ENCODE measurements around the gene LZTS2.
A peak's percentile ranks its signal among the peaks of the same experiment; 100 is the strongest.

Gene LZTS2

GRCh38 chr10:100998991-100999741, 442 bp upstream of the LZTS2 start:
- DNase-seq: peak; percentile 35

- no peak for DNase-seq
Measured at GRCh38 chr10:101000127-101000914, 713 bp downstream of the LZTS2 start.

GRCh38 chr10:101000915-101001658, 1.5 kb downstream of the LZTS2 start:
- no peak for DNase-seq

- DNase-seq: no peak
Measured at GRCh38 chr10:101001659-101002035, 2.0 kb downstream of the LZTS2 start.

GRCh38 chr10:101002456-101002855, 2.8 kb downstream of the LZTS2 start:
- DNase-seq: no peak

- no peak for DNase-seq
Measured at GRCh38 chr10:101003639-101004206, 4.1 kb downstream of the LZTS2 start.

- DNase-seq: no peak
Measured at GRCh38 chr10:101005361-101005760, 5.8 kb downstream of the LZTS2 start.

GRCh38 chr10:101005869-101006567, 6.4 kb downstream of the LZTS2 start:
- DNase-seq: no peak

GRCh38 chr10:101006593-101007098, 7.0 kb downstream of the LZTS2 start:
- DNase-seq: peak; percentile 51

- peak; percentile 51 for DNase-seq
Measured at GRCh38 chr10:101007099-101007711, 7.6 kb downstream of the LZTS2 start.

- no peak for DNase-seq
Measured at GRCh38 chr10:101007915-101008822, 8.6 kb downstream of the LZTS2 start.

GRCh38 chr10:101008823-101009423, 9.3 kb downstream of the LZTS2 start:
- DNase-seq: no peak

- DNase-seq: no peak
Measured at GRCh38 chr10:101010329-101010728, 10.7 kb downstream of the LZTS2 start.

GRCh38 chr10:101011517-101012423, 12.2 kb downstream of the LZTS2 start:
- DNase-seq: no peak

GRCh38 chr10:101012525-101013364, 13.1 kb downstream of the LZTS2 start:
- DNase-seq: peak; percentile 81

GRCh38 chr10:101013365-101013825, 13.8 kb downstream of the LZTS2 start:
- DNase-seq: no peak

- peak; percentile 41 for DNase-seq
Measured at GRCh38 chr10:101014230-101014884, 14.7 kb downstream of the LZTS2 start.
